HL-60/S4 (cell line): ENCODE results near the gene UPK3A.

ENCODE experiments used
- in situ Hi-C: fragments of 300-500 bp; cut with MboI; formaldehyde crosslinking; loops from 2 replicates; pipeline ENCODE4 v1.14.3; 2022; ENCODE audit warnings: low sequenced_read_pairs

The UPK3A gene

DNA sequence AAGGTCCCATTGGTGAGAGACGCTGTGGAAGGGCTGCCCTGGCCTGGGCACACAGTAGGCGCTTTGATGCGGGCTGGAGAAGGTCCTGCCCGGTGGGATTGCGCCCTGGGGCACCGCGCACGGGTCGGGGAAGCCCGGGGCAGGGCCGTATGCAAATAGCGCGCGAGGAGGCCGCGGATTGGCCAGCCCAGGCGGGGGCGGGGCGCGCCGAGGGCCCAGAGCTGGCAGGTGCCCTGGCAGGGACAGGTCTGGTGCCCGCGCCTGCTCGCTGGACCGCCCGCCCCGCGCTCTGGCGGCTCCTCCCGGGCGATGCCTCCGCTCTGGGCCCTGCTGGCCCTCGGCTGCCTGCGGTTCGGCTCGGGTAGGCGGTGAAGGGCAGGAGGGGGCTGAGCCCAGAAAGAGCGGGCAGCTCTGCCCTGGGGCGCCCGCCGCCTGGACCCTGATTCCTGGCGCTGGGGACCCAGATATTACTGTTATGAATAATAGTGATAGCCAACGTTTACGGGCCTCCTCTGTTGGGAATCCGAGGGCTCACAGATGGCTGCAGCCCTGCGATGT, at the start of gene UPK3A:
UPK3A (plus strand) TSS at position 245 of the 558 bp plus-strand sequence; CDS start at position 310, 65 bp downstream.
- in situ Hi-C loops: no loop called here

GRCh38 chr22:45235101-45235777, 49.5 kb upstream of the UPK3A start:
- in situ Hi-C loops: no loop called here

GRCh38 chr22:45235851-45236342, 48.9 kb upstream of the UPK3A start:
- in situ Hi-C loops: no loop called here

DNA sequence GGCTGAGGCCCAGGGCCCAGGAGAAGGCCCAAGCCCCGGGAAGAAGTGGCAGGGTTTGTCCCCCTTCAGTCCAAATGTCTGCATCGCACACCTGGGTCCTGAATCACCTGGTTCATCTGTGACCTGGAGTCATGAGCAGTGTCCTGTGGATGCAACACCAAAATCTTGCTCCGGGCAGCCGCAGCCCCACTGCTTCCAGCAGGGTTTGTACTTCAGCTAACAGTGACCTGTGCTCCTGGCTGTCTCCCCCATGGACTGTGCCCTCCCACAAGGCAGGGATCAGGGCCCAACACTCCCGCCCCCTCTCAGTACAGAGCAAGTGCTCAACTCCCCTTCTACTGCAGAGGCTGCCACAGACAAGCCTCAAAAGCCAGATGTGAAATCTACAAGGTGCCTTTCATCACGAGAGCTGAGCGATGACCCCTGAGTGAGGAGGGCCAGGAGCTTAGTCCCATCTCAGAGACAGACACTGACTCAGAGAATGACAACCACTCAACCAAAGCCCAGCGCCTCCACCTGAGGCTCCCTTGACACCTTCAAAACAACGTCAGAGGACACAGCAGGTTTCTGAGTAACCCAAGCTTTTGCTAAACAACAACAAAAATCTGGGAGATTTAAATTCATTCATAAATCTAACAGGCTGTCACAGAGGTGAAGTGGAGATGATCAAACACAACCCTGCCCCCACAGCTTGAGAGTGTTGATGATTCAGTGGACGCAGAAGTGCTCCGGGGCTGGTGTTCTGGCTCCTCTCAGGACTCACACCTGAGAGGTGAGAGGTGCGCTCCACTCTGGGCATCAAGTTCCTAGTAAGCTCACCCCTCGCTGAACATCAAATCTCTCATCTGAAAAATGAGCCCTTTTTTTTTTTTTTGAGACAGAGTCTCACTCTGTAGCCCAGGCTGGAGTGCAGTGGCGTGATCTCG, 47.4 kb upstream of the UPK3A start:
- in situ Hi-C loops: no loop called here

DNA sequence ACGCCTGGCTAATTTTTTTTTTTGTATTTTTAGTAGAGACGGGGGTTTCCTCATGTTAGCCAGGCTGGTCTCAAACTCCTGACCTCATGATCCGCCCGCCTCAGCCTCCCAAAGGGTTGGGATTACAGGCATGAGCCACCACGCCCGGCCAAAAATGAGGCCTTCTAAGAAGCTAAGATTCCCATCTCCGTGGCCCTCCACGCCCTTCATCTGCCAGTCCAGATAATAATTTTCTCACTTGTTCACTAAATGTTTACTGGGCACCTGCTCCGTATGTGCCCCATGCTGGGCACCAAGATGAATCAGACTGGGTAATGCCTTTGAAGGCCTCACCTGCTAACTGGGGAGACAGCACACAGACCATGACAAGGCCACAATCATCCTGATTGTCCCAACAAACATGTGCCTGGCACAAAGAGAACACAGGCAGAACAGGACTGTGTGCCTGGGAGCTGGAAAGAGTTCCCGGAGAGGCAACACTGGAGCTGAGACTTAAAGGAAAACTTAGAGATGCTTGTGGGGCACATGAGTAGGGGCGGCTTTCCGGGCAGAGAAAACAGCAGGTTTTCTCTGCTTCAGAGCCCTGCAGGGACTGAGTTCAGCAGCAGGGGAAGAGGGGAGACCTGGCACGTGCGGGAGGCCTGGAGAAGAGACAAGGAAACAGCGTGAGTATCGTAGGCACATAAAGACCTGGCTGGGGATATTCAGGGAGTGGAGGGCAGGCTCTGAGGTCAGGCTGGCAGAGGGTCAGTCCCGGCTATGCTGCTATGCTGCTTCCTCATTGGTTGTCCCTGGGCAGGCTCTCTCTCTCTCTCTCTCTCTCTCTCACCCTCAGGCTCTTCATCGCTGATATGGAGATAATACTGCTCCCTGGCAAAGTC, 46.4 kb upstream of the UPK3A start:
- in situ Hi-C loops: no loop called here

- in situ Hi-C loops: no loop called here
Observed at GRCh38 chr22:45238957-45239680, 45.6 kb upstream of the UPK3A start.

GRCh38 chr22:45239681-45240051, 45.1 kb upstream of the UPK3A start:
- in situ Hi-C loops: no loop called here

DNA sequence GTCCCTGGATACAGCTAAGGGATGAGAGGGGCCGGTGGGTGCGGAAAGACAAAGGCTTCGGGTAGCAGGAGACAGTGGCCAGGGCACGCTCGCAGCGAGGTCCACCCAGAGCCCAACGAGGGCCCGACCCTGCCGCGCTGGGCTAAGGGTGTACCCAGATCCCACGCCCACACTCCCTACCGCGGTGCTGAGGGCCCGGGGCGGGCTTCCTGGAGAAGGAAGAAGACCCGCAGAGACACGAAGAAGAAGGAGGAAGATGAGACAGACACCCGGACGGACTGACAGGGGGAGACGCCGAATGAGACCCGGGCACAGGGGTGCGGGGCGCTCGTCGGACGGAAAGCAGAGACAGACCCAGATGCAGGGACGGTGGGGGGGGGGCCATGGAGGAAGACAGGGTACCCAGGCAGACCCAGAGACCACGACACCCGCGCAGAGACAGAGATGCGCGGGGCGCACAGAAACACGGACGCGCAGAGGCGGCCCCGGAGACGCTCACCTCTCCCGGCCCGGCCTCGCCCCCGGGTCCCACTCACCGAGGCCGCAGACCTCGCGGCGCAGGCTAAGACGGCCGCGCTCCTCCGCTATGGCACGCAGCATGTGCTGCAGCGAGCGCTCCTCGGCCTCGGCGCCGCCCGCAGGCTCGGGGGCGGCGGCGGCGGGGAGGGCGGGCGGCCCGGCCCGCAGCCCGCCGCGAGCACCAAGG, 44.5 kb upstream of the UPK3A start:
- in situ Hi-C loops: no loop called here

DNA sequence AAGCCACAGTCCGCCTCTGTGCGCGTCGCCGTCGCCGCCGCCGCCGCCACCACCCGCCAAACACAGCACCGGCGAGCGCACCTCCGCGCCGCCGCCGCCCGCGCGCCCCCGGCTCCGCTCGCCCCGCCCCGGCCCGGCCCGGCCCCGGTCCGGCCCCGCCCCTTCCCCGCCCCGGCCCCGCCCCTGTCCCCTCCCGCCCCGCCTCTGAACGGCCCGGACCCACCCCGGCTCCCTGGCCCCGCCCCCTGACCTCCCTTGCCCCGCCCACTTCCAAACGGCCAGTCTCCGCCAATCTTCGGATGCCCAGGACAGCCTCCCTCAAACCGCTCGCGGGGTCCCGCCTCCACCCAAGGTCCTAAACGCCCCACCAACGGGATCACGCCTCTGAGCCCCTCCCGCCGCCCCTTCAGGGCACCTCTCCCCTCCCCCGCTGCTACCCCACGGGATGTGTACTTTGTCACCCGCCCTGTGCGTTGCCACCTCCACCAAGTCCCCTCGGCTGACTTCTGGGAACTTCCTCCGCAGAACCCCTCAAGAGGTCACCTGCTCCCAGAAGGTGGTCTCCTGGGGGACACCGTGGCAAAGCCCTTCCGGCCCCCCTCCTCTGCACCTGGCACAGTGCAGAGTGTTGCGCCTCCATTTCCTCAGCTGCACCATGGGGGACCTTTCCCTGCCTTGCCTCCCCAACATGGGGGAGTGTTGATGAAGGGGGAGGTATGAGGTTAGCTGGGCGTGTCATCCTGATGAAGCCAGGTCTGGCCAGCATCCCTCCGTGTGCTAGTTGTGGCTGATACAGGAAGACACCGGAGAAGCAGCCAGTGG, 43.7 kb upstream of the UPK3A start, which contains the start of gene KIAA0930:
KIAA0930 (minus strand) TSS at position 85 of the 822 bp plus-strand sequence. CDS start 191 bp downstream, outside the sequence.
- in situ Hi-C loops: no loop called here

GRCh38 chr22:45242778-45243191, 42.0 kb upstream of the UPK3A start:
- in situ Hi-C loops: no loop called here

GRCh38 chr22:45244916-45245315, 39.8 kb upstream of the UPK3A start:
- in situ Hi-C loops: no loop called here

GRCh38 chr22:45246060-45246985, 38.4 kb upstream of the UPK3A start:
- in situ Hi-C loops: no loop called here

DNA sequence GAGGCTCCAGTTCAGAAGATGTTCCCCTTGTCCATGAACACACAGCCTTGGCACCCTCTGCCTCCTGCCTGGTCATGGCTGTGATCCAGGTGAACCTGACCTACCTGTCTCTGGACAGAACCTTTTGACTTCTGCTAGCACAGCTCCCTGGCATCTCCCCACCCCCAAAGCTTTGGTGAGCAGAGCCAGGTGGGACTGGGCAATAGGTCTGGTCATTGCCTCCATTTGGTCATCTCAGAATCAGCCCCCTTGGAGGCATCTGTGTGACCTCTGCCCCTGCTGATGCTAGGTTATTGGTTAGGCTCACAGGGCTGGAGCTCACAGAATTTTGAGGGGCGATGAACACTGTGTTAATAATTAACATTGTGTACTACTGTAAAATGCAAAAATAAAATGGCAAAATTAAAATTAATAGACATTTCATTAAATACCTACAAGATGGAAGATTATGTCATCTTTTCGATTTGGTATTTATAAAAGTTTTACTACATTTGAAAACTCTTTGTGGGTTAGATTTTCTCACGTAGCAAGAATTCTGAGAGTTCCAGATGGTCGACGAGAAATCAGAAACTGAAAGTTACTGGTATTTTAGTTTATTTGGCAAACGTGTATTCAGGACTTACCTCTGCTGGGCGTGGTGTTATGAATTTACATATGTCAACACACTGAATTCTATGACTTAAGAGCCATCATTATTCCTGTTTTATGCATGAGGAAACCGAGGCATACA, 35.8 kb upstream of the UPK3A start:
- in situ Hi-C loops: no loop called here

DNA sequence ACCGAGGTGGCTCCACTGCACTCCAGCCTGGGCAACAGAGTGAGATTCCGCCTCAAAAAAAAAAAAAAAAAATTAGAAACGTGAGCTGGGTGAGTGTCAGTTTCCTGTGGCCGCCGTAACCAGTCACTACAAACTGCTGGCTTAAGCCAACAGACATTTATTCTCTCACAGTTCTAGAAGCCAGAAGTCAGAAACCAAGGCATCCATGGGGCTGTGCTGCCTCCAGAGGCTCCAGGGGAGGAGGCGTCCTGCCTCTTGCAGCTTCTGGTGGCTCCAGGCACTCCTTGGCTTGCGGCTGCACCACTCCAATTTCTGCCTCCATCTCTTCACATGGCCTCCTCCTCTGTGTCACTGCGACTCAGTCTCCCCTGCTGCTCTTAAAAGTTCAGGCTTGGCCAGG, 32.9 kb upstream of the UPK3A start:
- in situ Hi-C loops: no loop called here

DNA sequence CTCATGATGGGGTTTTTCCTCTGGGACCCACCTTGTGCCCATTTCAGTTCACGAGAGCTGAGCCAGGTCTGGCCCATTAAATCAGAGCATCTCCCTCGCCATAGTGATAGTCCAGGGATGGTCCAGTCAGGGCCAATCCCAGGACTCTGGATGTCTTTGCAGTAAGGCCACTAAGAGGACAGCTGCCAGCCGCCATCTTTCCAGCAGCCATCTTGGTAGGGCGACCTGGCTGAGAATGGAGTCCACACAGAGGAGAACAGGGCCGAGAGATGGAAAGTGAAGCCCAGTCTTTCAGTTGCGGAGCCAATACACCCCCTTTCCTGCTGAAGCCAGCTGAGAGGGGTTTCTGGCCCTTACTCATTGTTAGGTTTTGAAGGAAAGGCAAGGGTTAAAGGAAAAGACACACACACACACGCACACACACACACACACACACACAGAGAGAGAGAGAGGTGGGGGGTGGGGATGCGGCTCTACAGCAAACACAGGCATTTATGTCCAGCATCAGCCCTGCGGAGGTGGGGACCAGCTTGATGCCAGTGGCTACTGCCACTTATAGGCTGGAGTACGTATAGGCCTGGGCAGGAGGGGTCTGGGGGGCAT, 31.6 kb upstream of the UPK3A start:
- in situ Hi-C loops: no loop called here

GRCh38 chr22:45254388-45254787, 30.4 kb upstream of the UPK3A start:
- in situ Hi-C loops: no loop called here
